ENCODE results near the gene RAD50.

GRCh38 chr5:132628814-132629213 lies 72.0 kb downstream of the RAD50 start:
- no peak for TF ChIP-seq CTCF (optimal IDR thresholded peaks at IDR 0.05 in 1 of 3, IDR thresholded peaks at IDR 0.05 in 1 of 3, conservative IDR thresholded peaks at IDR 0.05 in 1 of 3; ENCODE audit: extremely low read depth in 1 of 3, insufficient read depth in 2 of 3, low read length in 3 of 3)
- no peak for TF ChIP-seq EZH2 (IDR thresholded peaks at IDR 0.05; ENCODE audit: low read length)

Measured in keratinocyte (primary cell).